Progenitor cell of endocrine pancreas (in vitro differentiated cells): ENCODE measurements around the gene PTPRH. TPM values are rescaled to one million over a fixed set of nuclear protein-coding genes. Genes with fewer than 3 reads are reported as not detected.

Experiments used
- DNase-seq: peaks from one replicate; pipeline ENCODE4 v3.0.0; 2021; ENCODE audit warnings: low spot score; ENCODE audit not compliant: unreplicated experiment
- H3K27ac Mint-ChIP-seq: 2 replicates; pipeline ENCODE4 v1.8.0; 2021; ENCODE audit warnings: mild to moderate bottlenecking, moderate library complexity, mixed read lengths
- H3K27me3 Mint-ChIP-seq: 2 replicates; pipeline ENCODE4 v1.8.0; 2021; ENCODE audit warnings: mixed read lengths
- H3K36me3 Mint-ChIP-seq: 2 replicates; pipeline ENCODE4 v1.8.0; 2022; ENCODE audit warnings: mixed read lengths; ENCODE audit not compliant: insufficient read depth
- H3K4me1 Mint-ChIP-seq: 2 replicates; pipeline ENCODE4 v1.8.0; 2021; ENCODE audit warnings: low read depth, mixed read lengths
- H3K4me3 Mint-ChIP-seq: 2 replicates; pipeline ENCODE4 v1.8.0; 2021; ENCODE audit warnings: low read depth, mild to moderate bottlenecking, moderate library complexity, mixed read lengths
- H3K9me3 Mint-ChIP-seq: 2 replicates; pipeline ENCODE4 v1.8.0; 2021; ENCODE audit warnings: low read depth, mixed read lengths
- long read RNA-seq: library from polyadenylated mRNA; unstranded; transcript quantifications from one replicate; pipeline ENCODE4 v2.0.0, GENCODE V29; 2020
- total RNA-seq: library from RNA; stranded (reverse); gene quantifications from 2 replicates; pipeline ENCODE4 v1.2.1, GENCODE V29; 2021
- TF ChIP-seq, protein P1 (sequence below): fragments of 200-600 bp; sonication (generic); IDR thresholded peaks from one replicate; pipeline ENCODE4 v1.5.0; 2021; ENCODE audit warnings: antibody characterized with exemption, mild to moderate bottlenecking; ENCODE audit not compliant: unreplicated experiment

The PTPRH gene, protein sequence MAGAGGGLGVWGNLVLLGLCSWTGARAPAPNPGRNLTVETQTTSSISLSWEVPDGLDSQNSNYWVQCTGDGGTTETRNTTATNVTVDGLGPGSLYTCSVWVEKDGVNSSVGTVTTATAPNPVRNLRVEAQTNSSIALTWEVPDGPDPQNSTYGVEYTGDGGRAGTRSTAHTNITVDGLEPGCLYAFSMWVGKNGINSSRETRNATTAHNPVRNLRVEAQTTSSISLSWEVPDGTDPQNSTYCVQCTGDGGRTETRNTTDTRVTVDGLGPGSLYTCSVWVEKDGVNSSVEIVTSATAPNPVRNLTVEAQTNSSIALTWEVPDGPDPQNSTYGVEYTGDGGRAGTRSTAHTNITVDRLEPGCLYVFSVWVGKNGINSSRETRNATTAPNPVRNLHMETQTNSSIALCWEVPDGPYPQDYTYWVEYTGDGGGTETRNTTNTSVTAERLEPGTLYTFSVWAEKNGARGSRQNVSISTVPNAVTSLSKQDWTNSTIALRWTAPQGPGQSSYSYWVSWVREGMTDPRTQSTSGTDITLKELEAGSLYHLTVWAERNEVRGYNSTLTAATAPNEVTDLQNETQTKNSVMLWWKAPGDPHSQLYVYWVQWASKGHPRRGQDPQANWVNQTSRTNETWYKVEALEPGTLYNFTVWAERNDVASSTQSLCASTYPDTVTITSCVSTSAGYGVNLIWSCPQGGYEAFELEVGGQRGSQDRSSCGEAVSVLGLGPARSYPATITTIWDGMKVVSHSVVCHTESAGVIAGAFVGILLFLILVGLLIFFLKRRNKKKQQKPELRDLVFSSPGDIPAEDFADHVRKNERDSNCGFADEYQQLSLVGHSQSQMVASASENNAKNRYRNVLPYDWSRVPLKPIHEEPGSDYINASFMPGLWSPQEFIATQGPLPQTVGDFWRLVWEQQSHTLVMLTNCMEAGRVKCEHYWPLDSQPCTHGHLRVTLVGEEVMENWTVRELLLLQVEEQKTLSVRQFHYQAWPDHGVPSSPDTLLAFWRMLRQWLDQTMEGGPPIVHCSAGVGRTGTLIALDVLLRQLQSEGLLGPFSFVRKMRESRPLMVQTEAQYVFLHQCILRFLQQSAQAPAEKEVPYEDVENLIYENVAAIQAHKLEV
- total RNA-seq: 0.43 and 1.6 TPM in 2 replicates
- long read RNA-seq, partial matches to known transcripts: 0 of 3 reads
- long read RNA-seq, other reads (novel, unspliced or antisense): 3 of 3 reads

DNA sequence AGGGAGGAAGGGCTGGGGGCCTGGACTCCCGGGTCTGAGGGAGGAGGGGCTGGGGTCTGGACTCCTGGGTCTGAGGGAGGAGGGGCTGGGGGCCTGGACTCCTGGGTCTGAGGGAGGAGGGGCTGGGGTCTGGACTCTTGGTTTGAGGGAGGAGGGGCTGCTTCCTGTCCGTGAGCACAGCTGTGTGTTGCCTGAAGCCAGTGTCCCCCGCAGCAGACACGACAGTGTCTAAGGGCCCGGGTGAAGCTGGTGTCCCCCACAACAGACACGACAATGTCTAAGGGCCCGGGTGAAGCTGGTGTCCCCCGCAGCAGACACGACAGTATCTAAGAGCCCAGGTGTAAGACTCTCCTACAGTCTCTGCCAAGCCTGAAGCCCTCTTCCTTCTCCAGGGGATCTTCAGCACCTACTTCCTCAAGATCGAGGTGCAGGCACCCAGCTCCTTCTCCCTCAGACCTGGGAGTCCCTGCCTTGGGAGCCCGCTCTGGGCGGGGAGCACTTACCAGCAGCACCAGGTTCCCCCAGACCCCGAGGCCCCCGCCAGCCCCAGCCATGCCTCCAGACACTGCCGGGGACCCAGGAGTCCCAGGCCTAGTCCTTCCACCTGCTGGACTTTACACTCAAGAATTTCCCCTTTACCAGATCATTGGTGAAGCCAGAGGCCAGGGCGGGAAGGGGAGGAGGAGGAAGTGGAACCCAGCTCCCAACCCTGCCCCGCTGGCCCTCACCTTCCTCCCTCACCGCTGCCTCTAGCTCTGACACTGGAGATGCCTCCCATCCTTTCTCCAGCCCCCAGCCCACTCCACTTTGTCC is at the start of gene PTPRH:
PTPRH (minus strand) TSS at position 622 of the 813 bp plus-strand sequence; CDS start at position 554, 68 bp downstream.
- Mint-ChIP-seq H3K36me3 (no peaks in the 10 kb centered on the region), H3K27me3 (peaks cover 24% of the 10 kb centered on the region), H3K27ac (peak within 1 kb of the TSS; percentile 42), H3K4me1 (peaks cover 7% of the 10 kb centered on the region), H3K4me3 (no peak within 1 kb of the TSS), H3K9me3 (peaks cover 4% of the 10 kb centered on the region)
- TF ChIP-seq, protein P1, sequence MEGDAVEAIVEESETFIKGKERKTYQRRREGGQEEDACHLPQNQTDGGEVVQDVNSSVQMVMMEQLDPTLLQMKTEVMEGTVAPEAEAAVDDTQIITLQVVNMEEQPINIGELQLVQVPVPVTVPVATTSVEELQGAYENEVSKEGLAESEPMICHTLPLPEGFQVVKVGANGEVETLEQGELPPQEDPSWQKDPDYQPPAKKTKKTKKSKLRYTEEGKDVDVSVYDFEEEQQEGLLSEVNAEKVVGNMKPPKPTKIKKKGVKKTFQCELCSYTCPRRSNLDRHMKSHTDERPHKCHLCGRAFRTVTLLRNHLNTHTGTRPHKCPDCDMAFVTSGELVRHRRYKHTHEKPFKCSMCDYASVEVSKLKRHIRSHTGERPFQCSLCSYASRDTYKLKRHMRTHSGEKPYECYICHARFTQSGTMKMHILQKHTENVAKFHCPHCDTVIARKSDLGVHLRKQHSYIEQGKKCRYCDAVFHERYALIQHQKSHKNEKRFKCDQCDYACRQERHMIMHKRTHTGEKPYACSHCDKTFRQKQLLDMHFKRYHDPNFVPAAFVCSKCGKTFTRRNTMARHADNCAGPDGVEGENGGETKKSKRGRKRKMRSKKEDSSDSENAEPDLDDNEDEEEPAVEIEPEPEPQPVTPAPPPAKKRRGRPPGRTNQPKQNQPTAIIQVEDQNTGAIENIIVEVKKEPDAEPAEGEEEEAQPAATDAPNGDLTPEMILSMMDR: no peak
- no peak for DNase-seq

DNA sequence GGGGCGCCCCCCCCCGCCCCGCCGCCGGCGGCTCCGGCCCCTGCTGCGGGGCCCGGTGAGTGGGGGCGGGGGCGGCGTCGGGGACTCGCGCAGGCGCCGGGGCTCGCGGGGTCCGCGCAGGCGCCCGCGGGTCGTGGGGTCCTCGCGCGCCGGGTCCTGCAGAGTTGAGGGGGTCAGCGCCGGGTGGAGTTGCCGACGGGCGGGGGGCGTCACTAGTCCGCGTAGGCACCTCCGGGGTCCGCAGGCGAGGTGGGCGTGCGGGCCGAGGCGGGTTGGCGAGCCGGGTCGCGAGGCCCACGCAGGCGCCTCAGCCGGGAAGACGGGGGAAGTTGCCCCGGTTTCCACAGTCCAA is 49.2 kb upstream of the PTPRH start:
- Mint-ChIP-seq H3K4me3 (peak overlapping the region; percentile 78), H3K27me3 (no peaks in the 10 kb centered on the region), H3K27ac (no peak overlapping the region), H3K9me3 (no peaks in the 10 kb centered on the region), H3K36me3 (peaks cover 3% of the 10 kb centered on the region), H3K4me1 (peaks cover 23% of the 10 kb centered on the region)
- TF ChIP-seq, protein P1: no peak
- peak; percentile 31 for DNase-seq

DNA sequence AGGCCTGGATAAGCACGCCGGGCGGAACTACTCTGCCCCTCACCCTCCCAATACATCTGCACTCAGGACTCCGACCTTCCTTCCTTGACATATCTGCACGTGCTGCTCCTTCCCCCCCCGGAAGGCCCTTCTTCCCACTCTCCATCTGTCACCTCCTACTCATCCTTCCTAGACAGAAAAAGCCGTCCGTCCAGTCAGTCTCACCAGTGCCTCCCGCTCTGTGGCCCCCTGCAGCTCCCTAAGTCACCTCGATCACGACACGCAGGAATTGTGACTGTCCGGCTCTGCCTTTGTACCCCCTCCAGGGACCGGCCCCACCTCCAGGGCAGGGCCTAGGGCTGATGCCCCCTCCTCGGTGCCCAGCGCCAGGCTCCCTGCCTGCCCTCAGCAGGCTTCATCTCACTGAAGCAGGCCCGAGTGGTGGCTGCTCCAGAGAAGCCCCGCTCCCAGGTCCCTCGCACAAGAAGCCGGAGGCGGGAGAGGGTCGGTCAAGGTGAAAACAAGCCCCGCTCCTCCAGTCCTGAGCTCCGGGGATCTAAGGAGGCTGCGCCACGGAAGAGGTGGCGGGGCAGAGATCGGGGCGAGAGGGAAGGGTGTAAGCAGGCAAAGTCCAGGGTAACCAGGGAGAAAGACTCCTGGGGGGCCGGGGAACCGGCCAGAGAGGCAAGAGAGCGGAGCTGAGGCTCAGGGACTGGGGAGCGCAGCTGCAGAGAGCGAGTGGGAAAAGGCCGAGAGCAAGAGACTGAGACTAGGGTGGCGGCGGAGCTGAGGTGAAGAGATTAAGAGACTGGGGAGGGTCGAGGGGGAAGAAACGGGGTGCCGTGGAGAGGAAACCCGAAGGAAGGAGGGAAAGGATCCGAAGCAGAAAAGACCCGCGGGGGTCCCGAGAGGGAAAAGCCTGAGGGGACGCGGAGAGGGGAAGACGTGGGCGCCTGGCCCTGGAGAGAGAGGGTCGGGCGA is 48.4 kb upstream of the PTPRH start:
- H3K36me3 Mint-ChIP-seq: peaks cover 3% of the 10 kb centered on the region
- H3K27ac Mint-ChIP-seq: peak overlapping the region; percentile 93
- peaks cover 23% of the 10 kb centered on the region for H3K4me1 Mint-ChIP-seq

More for the DNA sequence above, 48.4 kb upstream of the PTPRH start:
- no peaks in the 10 kb centered on the region for H3K27me3 Mint-ChIP-seq
- H3K4me3 Mint-ChIP-seq: peak overlapping the region; percentile 97
- no peaks in the 10 kb centered on the region for H3K9me3 Mint-ChIP-seq
- DNase-seq: no peak
- TF ChIP-seq, protein P1: no peak
